OCI-LY3 (cell line): ENCODE data around the gene MXD4.
A peak's percentile ranks its signal among the peaks of the same experiment; 100 is the strongest.

ENCODE experiments used
- H2AFZ ChIP-seq: fragments of 200-600, 300-600 bp; shearing (Covaris generic); 2 replicates; pipeline ENCODE4 v1.6.0; 2014; ENCODE audit warnings: antibody characterized with exemption, low read depth, low read length
- H3K27ac ChIP-seq: fragments of 200-600, 300-600 bp; sonication (generic); 2 replicates; pipeline ENCODE4 v1.5.1; 2014; ENCODE audit warnings: mild to moderate bottlenecking, low read length, moderate library complexity, mixed read lengths
- H3K27me3 ChIP-seq: fragments of 200-600, 300-600 bp; sonication (generic); 2 replicates; pipeline ENCODE4 v1.6.1; 2014; ENCODE audit warnings: low read depth, low read length, mixed read lengths
- H3K36me3 ChIP-seq: fragments of 200-600, 300-600 bp; sonication (generic); replicated peaks from 2 replicates; pipeline ENCODE3; 2014; ENCODE audit warnings: low read depth, low read length, mixed read lengths
- H3K4me1 ChIP-seq: fragments of 300-600, 200-600 bp; sonication (generic); 2 replicates; pipeline ENCODE4 v1.6.1; 2014; ENCODE audit warnings: low read length, mixed read lengths
- H3K4me2 ChIP-seq: fragments of 200-600, 300-600 bp; sonication (generic); 2 replicates; pipeline ENCODE4 v1.6.1; 2014; ENCODE audit warnings: low read length, mixed read lengths
- H3K4me3 ChIP-seq: fragments of 300-600, 200-600 bp; sonication (generic); 2 replicates; pipeline ENCODE4 v1.5.1; 2014; ENCODE audit warnings: antibody characterized with exemption, mild to moderate bottlenecking, low read length, moderate library complexity
- H3K79me2 ChIP-seq: fragments of 300-600, 200-600 bp; shearing (Covaris generic); 2 replicates; pipeline ENCODE4 v1.6.1; 2014; ENCODE audit warnings: mild to moderate bottlenecking, low read length, mixed read lengths
- H3K9ac ChIP-seq: fragments of 300-600, 200-600 bp; shearing (Covaris generic); 2 replicates; pipeline ENCODE4 v1.6.0; 2014; ENCODE audit warnings: mild to moderate bottlenecking, low read length, moderate library complexity
- H3K9me3 ChIP-seq: fragments of 200-600, 300-600 bp; shearing (Covaris generic); 2 replicates; pipeline ENCODE4 v1.6.1; 2014; ENCODE audit warnings: low read length, mixed read lengths; ENCODE audit not compliant: insufficient read depth
- H4K20me1 ChIP-seq: fragments of 200-600, 300-600 bp; sonication (generic); 2 replicates; pipeline ENCODE4 v1.6.1; 2016; ENCODE audit warnings: low read length, mixed read lengths; ENCODE audit not compliant: insufficient read depth
- CTCF ChIP-seq: fragments of 200-600, 300-600 bp; sonication (generic); IDR thresholded peaks from 2 replicates; pipeline ENCODE4 v1.5.1; 2014; ENCODE audit warnings: antibody characterized with exemption, low read length, low read depth
- EZH2phosphoT487 ChIP-seq: fragments of 200-600 bp; shearing (Covaris generic); IDR thresholded peaks from 2 replicates; pipeline ENCODE4 v1.6.1; 2018; ENCODE audit warnings: antibody characterized with exemption, mixed run types, low read depth

MXD4 gene

GRCh38 chr4:2220016-2220630 lies 41.8 kb downstream of the MXD4 start:
- Histone ChIP-seq H4K20me1 (no peaks in the 10 kb centered on the region), H3K9me3 (no peaks in the 10 kb centered on the region), H3K4me3 (no peak overlapping the region), H2AFZ (no peak overlapping the region), H3K36me3 (peaks cover 7% of the 10 kb centered on the region), H3K79me2 (no peaks in the 10 kb centered on the region), H3K4me1 (no peaks in the 10 kb centered on the region), H3K27ac (no peak overlapping the region), H3K4me2 (no peak overlapping the region), H3K9ac (no peak overlapping the region), H3K27me3 (no peaks in the 10 kb centered on the region)
- TF ChIP-seq EZH2phosphoT487 (no peak), CTCF (peak; percentile 85)

- TF ChIP-seq CTCF = no peak
- no peak for TF ChIP-seq EZH2phosphoT487
- no peak overlapping the region for H2AFZ ChIP-seq
- no peaks in the 10 kb centered on the region for H3K9me3 ChIP-seq
- H3K27me3 ChIP-seq = no peaks in the 10 kb centered on the region
- no peak overlapping the region for H3K4me3 ChIP-seq
- no peaks in the 10 kb centered on the region for H3K4me1 ChIP-seq
- no peaks in the 10 kb centered on the region for H4K20me1 ChIP-seq
- H3K9ac ChIP-seq = no peak overlapping the region
- peaks cover 7% of the 10 kb centered on the region for H3K36me3 ChIP-seq
- no peaks in the 10 kb centered on the region for H3K79me2 ChIP-seq
- no peak overlapping the region for H3K27ac ChIP-seq
- H3K4me2 ChIP-seq = no peak overlapping the region
Measured at GRCh38 chr4:2219233-2219760, 42.6 kb downstream of the MXD4 start.

GRCh38 chr4:2218436-2218835 lies 43.5 kb downstream of the MXD4 start:
- H3K9ac ChIP-seq = no peak overlapping the region
- no peaks in the 10 kb centered on the region for H3K4me1 ChIP-seq
- peaks cover 7% of the 10 kb centered on the region for H3K36me3 ChIP-seq
- H3K4me3 ChIP-seq = no peak overlapping the region
- no peaks in the 10 kb centered on the region for H3K27me3 ChIP-seq
- H2AFZ ChIP-seq = no peak overlapping the region
- no peak overlapping the region for H3K27ac ChIP-seq
- no peaks in the 10 kb centered on the region for H3K9me3 ChIP-seq
- no peaks in the 10 kb centered on the region for H3K79me2 ChIP-seq
- no peaks in the 10 kb centered on the region for H4K20me1 ChIP-seq
- H3K4me2 ChIP-seq = no peak overlapping the region
- TF ChIP-seq EZH2phosphoT487 = no peak
- TF ChIP-seq CTCF = no peak

- no peaks in the 10 kb centered on the region for H4K20me1 ChIP-seq
- no peak overlapping the region for H3K4me3 ChIP-seq
- TF ChIP-seq CTCF (no peak), EZH2phosphoT487 (no peak)
- H3K36me3 ChIP-seq = peaks cover 2% of the 10 kb centered on the region
- H3K27ac ChIP-seq = no peak overlapping the region
- H3K27me3 ChIP-seq = no peaks in the 10 kb centered on the region
- H3K4me1 ChIP-seq = no peaks in the 10 kb centered on the region
- H2AFZ ChIP-seq = no peak overlapping the region
- no peaks in the 10 kb centered on the region for H3K79me2 ChIP-seq
- H3K9ac ChIP-seq = no peak overlapping the region
- H3K4me2 ChIP-seq = no peak overlapping the region
- no peaks in the 10 kb centered on the region for H3K9me3 ChIP-seq
Measured at GRCh38 chr4:2217726-2218125, 44.2 kb downstream of the MXD4 start.
